Epithelial cell of proximal tubule (primary cell): ENCODE measurements around the gene ATP1A3. TPM values are rescaled to one million over a fixed set of nuclear protein-coding genes. Genes with fewer than 3 reads are reported as not detected.
A peak's percentile ranks its signal among the peaks of the same experiment; 100 is the strongest.

Source experiments
- DNase-seq: peaks from one replicate; pipeline ENCODE4 v3.0.0-alpha.2; 2011; ENCODE audit warnings: low read depth
- H3K4me3 ChIP-seq: 2 replicates; pipeline ENCODE4 v1.5.1; 2011; ENCODE audit warnings: low read depth, mild to moderate bottlenecking, low read length
- CTCF ChIP-seq: conservative IDR thresholded peaks from 2 replicates; pipeline ENCODE4 v1.5.1; 2012; ENCODE audit warnings: low read depth, mild to moderate bottlenecking, low read length
- total RNA-seq: library from RNA; depleted of rRNA; stranded (reverse); fragments of >200 nt; gene quantifications from 2 replicates; pipeline ENCODE4 v1.2.3, GENCODE V29; 2015

Gene ATP1A3
- total RNA-seq, 1 donor from 2014 or later, result not detected

GRCh38 chr19:41936961-41937360 is 57.1 kb downstream of the ATP1A3 start:
- DNase-seq, result no peak
- no peak for TF ChIP-seq CTCF
- no peak overlapping the region for H3K4me3 ChIP-seq

GRCh38 chr19:41936416-41936850 is 57.6 kb downstream of the ATP1A3 start:
- no peak for DNase-seq
- no peak overlapping the region for H3K4me3 ChIP-seq
- no peak for TF ChIP-seq CTCF

- no peak for DNase-seq
- no peak overlapping the region for H3K4me3 ChIP-seq
- TF ChIP-seq CTCF, result no peak
Observed at GRCh38 chr19:41935760-41936415, 58.1 kb downstream of the ATP1A3 start.

GRCh38 chr19:41934849-41935374 is 59.1 kb downstream of the ATP1A3 start:
- DNase-seq, result no peak
- peak; percentile 86 for TF ChIP-seq CTCF
- no peak overlapping the region for H3K4me3 ChIP-seq

GRCh38 chr19:41933693-41934426 is 60.2 kb downstream of the ATP1A3 start:
- DNase-seq, result no peak
- no peak for TF ChIP-seq CTCF
- H3K4me3 ChIP-seq, result no peak overlapping the region

- no peak for TF ChIP-seq CTCF
- DNase-seq, result no peak
- H3K4me3 ChIP-seq, result no peak overlapping the region
Observed at GRCh38 chr19:41932720-41933332, 61.2 kb downstream of the ATP1A3 start.
